SH-SY5Y (cell line): ENCODE measurements around the gene EPHB4.

ENCODE experiments used
- GATA2 ChIP-seq: IDR thresholded peaks from 2 replicates; pipeline ENCODE4 v1.6.1; 2011; ENCODE audit warnings: mild to moderate bottlenecking, low read depth, low read length
- GATA3 ChIP-seq: IDR thresholded peaks from 2 replicates; pipeline ENCODE4 v1.6.1; 2011; ENCODE audit warnings: low read depth, mild to moderate bottlenecking, low read length, moderate library complexity

DNA sequence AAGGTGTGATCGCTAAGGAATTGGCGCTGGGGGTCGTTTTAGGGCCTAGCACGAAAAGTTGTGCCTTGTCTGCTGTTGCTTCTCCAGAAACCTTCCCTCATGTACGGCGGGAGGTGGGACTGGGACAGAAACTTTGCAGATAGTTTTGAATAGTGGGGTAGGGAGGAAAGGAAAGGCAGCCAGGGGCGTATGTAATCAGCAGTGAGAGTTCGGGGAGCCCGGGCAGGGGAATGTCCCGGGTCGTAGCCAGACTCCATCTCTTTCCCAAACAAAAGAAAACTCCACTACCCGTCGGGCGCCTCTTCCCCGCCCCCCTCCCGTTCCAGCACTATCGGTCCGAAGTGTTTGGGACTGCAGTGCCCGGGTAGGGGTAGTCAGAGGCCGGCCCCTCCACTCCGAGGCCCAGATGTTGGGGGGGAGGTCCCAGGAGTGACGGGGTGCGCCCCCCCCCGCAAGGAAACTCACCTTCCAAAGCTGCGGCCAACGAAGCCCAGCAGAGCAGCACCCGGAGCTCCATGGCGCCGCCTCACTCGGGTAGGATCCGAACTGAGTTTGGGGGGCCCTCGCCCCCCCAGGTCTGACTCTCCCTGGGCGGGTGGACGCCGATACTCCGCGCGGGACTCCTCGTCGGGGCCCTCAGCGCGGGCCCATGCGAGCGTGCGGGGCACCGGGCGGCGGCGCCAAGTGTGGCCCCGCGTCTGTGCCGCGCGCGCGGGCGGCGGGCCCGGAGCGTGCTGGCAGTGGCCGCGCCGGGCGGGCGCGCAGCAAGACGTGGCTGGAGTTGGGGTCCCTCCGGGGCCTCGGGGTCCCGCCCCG, 601 bp downstream of the EPHB4 start:
- TF ChIP-seq GATA2 (no peak), GATA3 (no peak)
